ENCODE measurements around the gene MET. TPM values are rescaled to one million over a fixed set of nuclear protein-coding genes. Genes with fewer than 3 reads are reported as not detected.

MET gene
- total RNA-seq, 1 experiment from 2014 or later: 200 TPM

DNA sequence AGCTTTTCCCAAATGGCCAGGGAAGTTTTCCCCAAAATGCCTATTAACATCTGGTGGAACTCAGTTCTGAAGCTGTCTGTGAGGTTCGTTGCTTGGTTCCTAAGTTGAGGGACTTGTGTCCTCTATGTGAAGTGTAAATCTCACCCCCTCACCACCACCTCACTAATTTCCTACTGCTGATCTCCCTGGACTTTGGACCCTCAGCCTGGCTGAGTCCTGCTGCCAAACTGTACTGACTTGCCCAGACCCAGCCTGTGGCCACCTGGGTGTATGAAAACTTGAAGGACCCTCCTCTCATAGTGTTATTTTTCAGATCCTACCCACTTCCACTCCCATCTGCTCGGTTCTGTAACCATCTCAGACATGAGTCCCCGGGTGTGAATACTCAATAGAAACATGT, 94.9 kb downstream of the MET start:
- RAD21 ChIA-PET (ENCODE audit: low non-redundant PET in 1 of 2, low total read pairs in 2 of 2, uncharacterized antibody in 2 of 2, unreplicated experiment in 2 of 2): no interaction called here
- CTCF ChIA-PET: no interaction called here
- Histone ChIP-seq H3K4me2 (ENCODE audit: low read length) (no peak overlapping the region), H3K4me3 (replicated peaks in 1 of 2; ENCODE audit: low read depth in 1 of 2, low read length in 2 of 2) (no peak overlapping the region), H3K9ac (ENCODE audit: low read length) (no peak overlapping the region), H3K27me3 (ENCODE audit: insufficient read depth, low read length) (no peaks in the 10 kb centered on the region), H3K36me3 (ENCODE audit: control insufficient read depth in 1 of 2, insufficient read depth in 2 of 2, low read length in 2 of 2) (peaks cover 9 to 68% of the 10 kb centered on the region in 2 experiments; a peak in 3 of 4 replicates), H3K79me2 (ENCODE audit: insufficient read depth, low read length) (peaks cover 48% of the 10 kb centered on the region), H3K9me3 (ENCODE audit: control insufficient read depth in 1 of 2, insufficient read depth in 1 of 2, low read depth in 1 of 2, low read length in 2 of 2) (no peaks in the 10 kb centered on the region), H4K20me1 (ENCODE audit: insufficient read depth) (no peaks in the 10 kb centered on the region; the same call in 1 of the 2 replicates), H3K4me1 (ENCODE audit: control insufficient read depth in 1 of 2, insufficient read depth in 2 of 2, low read length in 2 of 2) (peaks cover 60 to 61% of the 10 kb centered on the region in 2 experiments), H2AFZ (ENCODE audit: low read depth, low read length, poor library complexity, severe bottlenecking) (no peak overlapping the region), H3K27ac (ENCODE audit: low read depth, low read length) (peak overlapping the region; percentile 55), H3K9me2 (ENCODE audit: insufficient read depth) (no peaks in the 10 kb centered on the region)
- intact Hi-C loops (cut with micrococcal nuclease): no loop called here
- BruUV-seq (replicated peaks): no TSS peak
- TF ChIP-seq, protein P1, sequence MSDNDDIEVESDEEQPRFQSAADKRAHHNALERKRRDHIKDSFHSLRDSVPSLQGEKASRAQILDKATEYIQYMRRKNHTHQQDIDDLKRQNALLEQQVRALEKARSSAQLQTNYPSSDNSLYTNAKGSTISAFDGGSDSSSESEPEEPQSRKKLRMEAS (IDR thresholded peaks at IDR 0.05): no peak
- TF ChIP-seq CEBPB (IDR thresholded peaks at IDR 0.05; ENCODE audit: low read depth) (no peak), RAD21 (IDR thresholded peaks at IDR 0.05; ENCODE audit: low read depth) (no peak), ZFX (IDR thresholded peaks at IDR 0.05) (no peak), SRF (IDR thresholded peaks at IDR 0.05; ENCODE audit: low read depth) (no peak), YY1 (IDR thresholded peaks at IDR 0.05; ENCODE audit: extremely low read depth, insufficient replicate concordance, low read depth, low read length) (no peak), ZNF274 (IDR thresholded peaks at IDR 0.05; ENCODE audit: low read depth, low read length) (no peak), POLR2A (IDR thresholded peaks at IDR 0.05; ENCODE audit: borderline replicate concordance, extremely low read depth, insufficient read depth, insufficient read length) (no peak), EZH2 (IDR thresholded peaks at IDR 0.05) (no peak), EZH2phosphoT487 (IDR thresholded peaks at IDR 0.05; ENCODE audit: borderline replicate concordance) (no peak), SIN3A (IDR thresholded peaks at IDR 0.05; ENCODE audit: low read depth) (no peak)
- TF ChIP-seq, protein P2, sequence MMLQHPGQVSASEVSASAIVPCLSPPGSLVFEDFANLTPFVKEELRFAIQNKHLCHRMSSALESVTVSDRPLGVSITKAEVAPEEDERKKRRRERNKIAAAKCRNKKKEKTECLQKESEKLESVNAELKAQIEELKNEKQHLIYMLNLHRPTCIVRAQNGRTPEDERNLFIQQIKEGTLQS (IDR thresholded peaks at IDR 0.05): no peak
- no peak for DNase-seq (ENCODE audit: low read depth, low spot score)
- POLR2A ChIA-PET: no interaction called here
- no peak for ATAC-seq

DNA sequence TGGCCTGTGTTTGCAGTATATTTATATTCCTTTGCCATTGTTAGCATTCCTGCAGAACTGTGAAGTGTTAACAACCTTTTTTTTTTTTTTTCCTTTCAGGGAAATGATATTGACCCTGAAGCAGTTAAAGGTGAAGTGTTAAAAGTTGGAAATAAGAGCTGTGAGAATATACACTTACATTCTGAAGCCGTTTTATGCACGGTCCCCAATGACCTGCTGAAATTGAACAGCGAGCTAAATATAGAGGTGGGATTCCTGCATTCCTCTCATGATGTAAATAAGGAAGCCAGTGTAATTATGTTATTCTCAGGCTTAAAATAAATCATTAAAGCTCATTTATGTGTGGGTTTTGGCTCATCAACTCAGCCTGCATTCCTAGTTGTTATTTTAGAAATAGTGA, 97.5 kb downstream of the MET start:
- ChIA-PET POLR2A (interaction anchor here (1.2 to 1.5 kb wide), 2 partner anchors 17 to 96 kb away, joined by 3 to 4 read pairs; no protein-coding TSS in a partner anchor), RAD21 (ENCODE audit: low non-redundant PET in 1 of 2, low total read pairs in 2 of 2, uncharacterized antibody in 2 of 2, unreplicated experiment in 2 of 2) (no interaction called here), CTCF (no interaction called here)
- no peak for TF ChIP-seq SRF (IDR thresholded peaks at IDR 0.05; ENCODE audit: low read depth)
- no peak for TF ChIP-seq RAD21 (IDR thresholded peaks at IDR 0.05; ENCODE audit: low read depth)
- 0 out of 2 replicates have a peak, but pooled peaks have one; percentile 10 for TF ChIP-seq SP1 (IDR thresholded peaks at IDR 0.05; ENCODE audit: low read depth)
- H3K27ac ChIP-seq (ENCODE audit: low read depth, low read length): peak overlapping the region; percentile 97
- peaks cover 0 to 61% of the 10 kb centered on the region in 2 experiments; a peak in 2 of 4 replicates for H3K36me3 ChIP-seq (ENCODE audit: control insufficient read depth in 1 of 2, insufficient read depth in 2 of 2, low read length in 2 of 2)
- H3K9me2 ChIP-seq (ENCODE audit: insufficient read depth): no peaks in the 10 kb centered on the region
- no TSS peak for BruUV-seq (replicated peaks)
- H4K20me1 ChIP-seq (ENCODE audit: insufficient read depth): no peaks in the 10 kb centered on the region; the same call in 1 of the 2 replicates
- no peak overlapping the region for H3K4me3 ChIP-seq (replicated peaks in 1 of 2; ENCODE audit: low read depth in 1 of 2, low read length in 2 of 2)
- peaks cover 74 to 87% of the 10 kb centered on the region in 2 experiments for H3K4me1 ChIP-seq (ENCODE audit: control insufficient read depth in 1 of 2, insufficient read depth in 2 of 2, low read length in 2 of 2)
- H2AFZ ChIP-seq (ENCODE audit: low read depth, low read length, poor library complexity, severe bottlenecking): no peak overlapping the region
- no peak overlapping the region for H3K4me2 ChIP-seq (ENCODE audit: low read length)
- no peak for ATAC-seq
- peaks cover 51% of the 10 kb centered on the region for H3K79me2 ChIP-seq (ENCODE audit: insufficient read depth, low read length)
- no peaks in the 10 kb centered on the region for H3K9me3 ChIP-seq (ENCODE audit: control insufficient read depth in 1 of 2, insufficient read depth in 1 of 2, low read depth in 1 of 2, low read length in 2 of 2)
- intact Hi-C loops (cut with micrococcal nuclease): no loop called here
- no peak for DNase-seq (ENCODE audit: low read depth, low spot score)
- no peaks in the 10 kb centered on the region for H3K27me3 ChIP-seq (ENCODE audit: insufficient read depth, low read length)
- no peak overlapping the region for H3K9ac ChIP-seq (ENCODE audit: low read length)

All from HCT116 (cell line).